Caco-2 (cell line): ENCODE measurements around the gene GSTA5. TPM values are rescaled to one million over a fixed set of nuclear protein-coding genes. Genes with fewer than 3 reads are reported as not detected.
"Not testable (repeated sequence)": the region's sequence is repeated elsewhere in the genome, so short reads cannot be mapped to it uniquely, and the experiment has no call there.

ENCODE experiments used
- BruUV-seq: library from RNA; stranded (reverse); fragments of 400-500 nt; replicated peaks from 2 replicates; lab custom pipeline; 2021; lab: Mats Ljungman, UMichigan
- CTCF ChIA-PET: fragments of 300-600 bp; sonication (Branson Sonifier 250); formaldehyde crosslinking; loops from one replicate; lab custom pipeline; 2022; ENCODE audit warnings: antibody characterized with exemption; lab: Charles Lee
- POLR2A ChIA-PET: fragments of 300-600 bp; sonication (Branson Sonifier 250); formaldehyde crosslinking; loops from one replicate; lab custom pipeline; 2022; ENCODE audit warnings: antibody characterized with exemption; lab: Charles Lee
- DNase-seq, 2 experiments: peaks; one replicate each; pipeline versions ENCODE4 v3.0.0 to v3.0.0-alpha.2; 2020 to 2022
- H3K27me3 ChIP-seq: replicated peaks from 2 replicates; pipeline ENCODE4 v1.6.0; 2011; ENCODE audit warnings: low read length; ENCODE audit not compliant: control insufficient read depth, insufficient read depth
- H3K36me3 ChIP-seq: 2 replicates; pipeline ENCODE4 v1.5.1; 2011; ENCODE audit warnings: low read length; ENCODE audit not compliant: control insufficient read depth, insufficient read depth
- H3K4me1 ChIP-seq: fragments of 250-450 bp; sonication (Bioruptor Pico); 2 replicates; pipeline ENCODE4 v1.5.1; 2020; ENCODE audit warnings: mild to moderate bottlenecking
- H3K4me3 ChIP-seq: 2 replicates; pipeline ENCODE4 v1.5.1; 2011; ENCODE audit warnings: low read depth, mild to moderate bottlenecking, control low read depth, low read length
- H3K9me3 ChIP-seq: fragments of 250-450 bp; sonication (Bioruptor Pico); 2 replicates; pipeline ENCODE4 v1.5.1; 2020; ENCODE audit warnings: mild to moderate bottlenecking, moderate library complexity
- H3K27ac Mint-ChIP-seq: one replicate; pipeline ENCODE4 v1.8.0; 2022; ENCODE audit warnings: mixed read lengths; ENCODE audit not compliant: unreplicated experiment
- H3K27me3 Mint-ChIP-seq: one replicate; pipeline ENCODE4 v1.8.0; 2022; ENCODE audit warnings: mixed read lengths; ENCODE audit not compliant: insufficient read depth, unreplicated experiment
- H3K36me3 Mint-ChIP-seq: one replicate; pipeline ENCODE4 v1.8.0; 2022; ENCODE audit warnings: mild to moderate bottlenecking, mixed read lengths; ENCODE audit not compliant: insufficient read depth, unreplicated experiment
- H3K4me1 Mint-ChIP-seq: one replicate; pipeline ENCODE4 v1.8.0; 2022; ENCODE audit warnings: low read depth, mixed read lengths; ENCODE audit not compliant: unreplicated experiment
- H3K4me3 Mint-ChIP-seq: one replicate; pipeline ENCODE4 v1.8.0; 2022; ENCODE audit warnings: mild to moderate bottlenecking, moderate library complexity, mixed read lengths; ENCODE audit not compliant: unreplicated experiment
- H3K9me3 Mint-ChIP-seq: one replicate; pipeline ENCODE4 v1.8.0; 2022; ENCODE audit warnings: mixed read lengths; ENCODE audit not compliant: unreplicated experiment
- CTCF ChIP-seq, 2 experiments: fragments of 200-600 bp in 1 of 2; IDR thresholded peaks; 1 replicate in 1 of 2; 2 replicates in 1 of 2; pipeline versions ENCODE4 v1.5.1 to v1.8.0; 2011 to 2022; ENCODE audit warnings: antibody characterized with exemption in 1 of 2, control low read depth in 1 of 2, inconsistent platforms in 1 of 2, low read depth in 1 of 2, low read length in 1 of 2, mild to moderate bottlenecking in 1 of 2, moderate library complexity in 1 of 2; ENCODE audit not compliant: insufficient read depth in 1 of 2, severe bottlenecking in 1 of 2, unreplicated experiment in 1 of 2
- intact Hi-C: fragments of 100-400 bp; cut with micrococcal nuclease; formaldehyde crosslinking; loops from one replicate; pipeline ENCODE4 v1.10.0; 2022; ENCODE audit not compliant: unreplicated experiment
- total RNA-seq: library from RNA; stranded (reverse); gene quantifications from 2 replicates; pipeline ENCODE4 v1.2.3, GENCODE V29; 2022

The GSTA5 gene
- total RNA-seq, 1 experiment from 2014 or later = not detected

DNA sequence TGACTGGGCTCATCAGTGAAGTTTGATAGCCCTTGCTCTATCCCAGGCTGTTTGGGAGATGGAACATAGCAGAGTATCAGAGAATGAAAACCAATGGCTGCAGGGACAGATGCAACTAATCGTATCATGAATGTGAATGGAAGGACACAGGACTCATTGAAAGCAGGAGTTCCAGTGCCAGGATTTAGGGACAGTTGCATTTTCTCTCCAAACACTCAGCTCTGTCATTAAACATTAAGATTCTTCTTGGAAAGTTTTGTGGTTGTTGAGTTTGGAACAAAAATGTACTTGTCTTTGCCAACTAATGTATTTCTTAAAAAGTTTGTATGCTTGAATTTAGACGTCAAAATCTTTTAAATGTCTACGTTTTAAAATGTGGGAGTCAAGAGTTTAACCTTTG is 31.0 kb upstream of the GSTA5 start:
- Histone ChIP-seq H3K27me3 (no peaks in the 10 kb centered on the region), H3K4me1 (0 out of 2 replicates have a peak, but pooled peaks cover 2% of the 10 kb centered on the region), H3K36me3 (no peaks in the 10 kb centered on the region), H3K4me3 (no peak overlapping the region), H3K9me3 (no peaks in the 10 kb centered on the region)
- no peaks in the 10 kb centered on the region for H3K36me3 Mint-ChIP-seq
- TF ChIP-seq CTCF (IDR thresholded peaks at IDR 0.05; ENCODE audit: insufficient read depth in 1 of 2, low read depth in 1 of 2, low read length in 1 of 2, severe bottlenecking in 1 of 2, unreplicated experiment in 1 of 2) = no peak
- CTCF ChIA-PET = no interaction called here
- POLR2A ChIA-PET = no interaction called here
- H3K27me3 Mint-ChIP-seq = no peaks in the 10 kb centered on the region
- no peaks in the 10 kb centered on the region for H3K4me1 Mint-ChIP-seq
- intact Hi-C loops = no loop called here
- H3K9me3 Mint-ChIP-seq = no peaks in the 10 kb centered on the region
- no peak overlapping the region for H3K27ac Mint-ChIP-seq
- no TSS peak for BruUV-seq
- no peak for DNase-seq
- H3K4me3 Mint-ChIP-seq = no peak overlapping the region

DNA sequence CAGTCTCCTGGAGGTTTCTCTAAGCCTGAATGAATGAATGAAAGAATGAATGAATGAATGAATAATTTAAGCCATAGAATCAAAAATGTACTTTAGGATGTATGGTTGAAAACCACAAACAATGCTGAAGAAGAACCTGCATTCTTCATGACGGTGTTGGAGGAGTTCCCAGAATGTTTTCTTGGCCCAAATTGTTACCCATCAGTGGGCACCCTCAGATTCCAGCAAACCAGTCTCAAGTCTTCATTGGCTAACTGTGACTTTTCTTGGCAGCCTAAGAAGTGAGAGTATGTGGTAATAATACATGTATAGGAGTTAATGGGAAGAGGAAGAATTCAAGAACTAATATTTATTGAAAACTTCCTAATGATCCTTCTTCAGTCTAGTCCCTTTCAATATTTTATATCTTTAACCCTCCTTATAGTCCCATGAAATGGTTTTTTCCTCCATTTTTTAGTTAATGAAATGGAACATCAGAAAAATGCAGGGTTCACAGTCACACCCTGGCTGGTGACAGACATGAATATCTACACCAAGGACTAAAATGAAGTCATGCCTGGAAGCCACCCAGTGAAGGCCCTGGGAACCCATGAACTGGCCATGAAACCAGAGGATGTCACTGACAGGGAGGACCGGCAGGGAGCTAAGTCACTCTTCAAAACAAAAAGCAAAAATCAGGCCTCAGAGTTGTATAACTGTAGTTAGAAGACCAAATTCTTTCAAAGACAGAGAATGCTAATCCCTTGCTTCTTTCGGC is 29.9 kb upstream of the GSTA5 start:
- H3K9me3 Mint-ChIP-seq, H3K27me3 ChIP-seq, intact Hi-C loops, H3K9me3 ChIP-seq, H3K4me3 Mint-ChIP-seq, H3K4me1 ChIP-seq, BruUV-seq, H3K36me3 Mint-ChIP-seq, H3K27ac Mint-ChIP-seq, H3K36me3 ChIP-seq, POLR2A ChIA-PET, H3K4me1 Mint-ChIP-seq, DNase-seq, CTCF ChIA-PET, H3K4me3 ChIP-seq, H3K27me3 Mint-ChIP-seq: not testable (repeated sequence)

DNA sequence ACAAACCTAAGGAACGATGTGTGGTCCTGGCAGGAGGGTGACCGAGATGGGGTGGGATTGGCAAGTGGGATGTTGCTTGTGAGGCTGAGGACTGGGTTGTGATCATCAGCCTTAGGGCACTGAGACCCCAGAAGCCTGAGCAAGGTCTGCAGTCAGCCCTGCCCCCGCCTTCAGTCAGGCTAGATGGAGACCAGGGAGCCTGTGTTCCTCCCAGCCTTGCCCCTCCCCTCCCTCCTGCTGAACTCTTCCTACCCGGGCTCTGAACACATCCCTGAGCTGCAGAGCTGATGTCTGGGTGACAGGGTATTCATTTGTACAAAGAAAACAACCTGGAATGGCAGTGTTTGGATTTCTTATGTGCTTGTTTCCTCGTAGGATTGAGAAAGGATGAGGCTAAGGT is 28.3 kb upstream of the GSTA5 start:
- H3K4me3 ChIP-seq, H3K4me1 ChIP-seq, H3K9me3 ChIP-seq, H3K36me3 Mint-ChIP-seq, H3K27ac Mint-ChIP-seq, H3K4me3 Mint-ChIP-seq, H3K4me1 Mint-ChIP-seq, H3K9me3 Mint-ChIP-seq, H3K36me3 ChIP-seq, CTCF ChIA-PET, BruUV-seq, H3K27me3 ChIP-seq, POLR2A ChIA-PET, H3K27me3 Mint-ChIP-seq, intact Hi-C loops, DNase-seq: not testable (repeated sequence)

DNA sequence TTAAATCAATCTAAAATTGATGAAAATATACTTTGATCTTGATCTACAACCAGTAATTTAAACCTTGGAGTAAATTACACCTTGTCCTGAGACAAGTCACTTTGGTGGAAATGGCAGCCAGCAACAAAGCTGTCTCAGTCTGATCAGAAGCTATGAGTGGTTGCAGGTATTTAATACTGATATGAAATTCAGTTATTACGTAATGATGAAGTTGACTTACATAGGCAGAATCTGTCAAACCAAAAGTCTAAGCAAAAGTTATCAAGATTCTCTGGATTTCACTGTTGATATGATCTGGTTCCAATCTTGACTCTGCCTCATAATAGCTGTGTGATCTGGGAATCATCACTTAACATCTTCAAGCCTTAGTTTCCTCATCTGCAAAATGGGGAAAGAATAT is 27.6 kb upstream of the GSTA5 start:
- no peaks in the 10 kb centered on the region for H3K36me3 ChIP-seq
- POLR2A ChIA-PET = no interaction called here
- no peaks in the 10 kb centered on the region for H3K4me1 Mint-ChIP-seq
- CTCF ChIA-PET = no interaction called here
- no peak for TF ChIP-seq CTCF (IDR thresholded peaks at IDR 0.05; ENCODE audit: insufficient read depth in 1 of 2, low read depth in 1 of 2, low read length in 1 of 2, severe bottlenecking in 1 of 2, unreplicated experiment in 1 of 2)
- H3K4me3 Mint-ChIP-seq = no peak overlapping the region
- intact Hi-C loops = no loop called here
- H3K36me3 Mint-ChIP-seq = no peaks in the 10 kb centered on the region
- no TSS peak for BruUV-seq
- no peaks in the 10 kb centered on the region for H3K9me3 ChIP-seq
- H3K4me3 ChIP-seq = no peak overlapping the region
- no peaks in the 10 kb centered on the region for H3K4me1 ChIP-seq
- H3K27me3 Mint-ChIP-seq = no peaks in the 10 kb centered on the region
- H3K27ac Mint-ChIP-seq = no peak overlapping the region
- H3K27me3 ChIP-seq = no peaks in the 10 kb centered on the region
- no peaks in the 10 kb centered on the region for H3K9me3 Mint-ChIP-seq
- DNase-seq = no peak

DNA sequence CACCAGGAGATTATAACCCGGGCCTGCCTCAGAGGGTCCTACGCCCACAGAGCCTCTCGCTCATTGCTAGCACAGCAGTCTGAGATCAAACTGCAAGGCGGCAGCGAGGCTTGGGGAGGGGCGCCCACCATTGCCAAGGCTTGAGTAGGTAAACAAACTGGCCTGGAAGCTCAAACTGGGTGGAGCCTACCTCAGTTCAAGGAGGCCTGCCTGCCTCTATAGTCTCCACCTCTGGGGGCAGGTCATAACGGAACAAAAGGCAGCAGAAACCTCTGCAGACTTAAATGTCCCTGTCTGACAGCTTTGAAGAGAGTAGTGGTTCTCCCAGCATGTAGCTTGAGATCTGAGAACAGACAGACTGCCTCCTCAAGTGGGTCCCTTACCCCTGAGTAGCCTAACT is 20.5 kb upstream of the GSTA5 start:
- H3K4me3 ChIP-seq, H3K4me3 Mint-ChIP-seq, H3K4me1 Mint-ChIP-seq, H3K36me3 ChIP-seq, CTCF ChIA-PET, DNase-seq, BruUV-seq, H3K36me3 Mint-ChIP-seq, H3K27ac Mint-ChIP-seq, H3K4me1 ChIP-seq, intact Hi-C loops, H3K9me3 Mint-ChIP-seq, H3K27me3 Mint-ChIP-seq, H3K9me3 ChIP-seq, POLR2A ChIA-PET, H3K27me3 ChIP-seq: not testable (repeated sequence)
